ENCODE measurements around the gene AASDH. TPM values are rescaled to one million over a fixed set of nuclear protein-coding genes. Genes with fewer than 3 reads are reported as not detected.

The AASDH gene
- total RNA-seq, 4 donors from 2014 or later = 8.1 to 10.5 (median 9.0) TPM

DNA sequence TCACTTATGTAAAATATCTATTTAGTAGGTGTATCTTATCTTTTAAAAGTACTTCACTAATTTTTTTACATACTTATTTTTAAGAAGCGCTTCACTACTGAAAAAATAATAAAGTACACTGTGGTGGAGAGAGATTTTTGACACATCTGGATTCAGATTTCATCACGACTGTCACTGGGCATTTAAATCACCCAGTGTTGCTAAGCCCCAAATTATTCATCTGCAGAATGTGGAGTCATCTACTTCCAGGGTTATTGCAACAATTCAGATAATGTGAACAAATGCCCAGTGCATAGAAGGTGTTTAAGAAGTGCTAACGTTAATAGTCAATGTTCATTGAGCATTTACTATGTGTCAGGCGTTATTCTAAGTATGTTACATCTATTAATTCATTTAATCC, 41.8 kb downstream of the AASDH start:
- H3K4me3 ChIP-seq (ENCODE audit: low read depth, poor library complexity, severe bottlenecking) = no peak overlapping the region
- intact Hi-C loops (cut with DNase I; ENCODE audit: low total_unique reads) = no loop called here
- TF ChIP-seq, protein P1, sequence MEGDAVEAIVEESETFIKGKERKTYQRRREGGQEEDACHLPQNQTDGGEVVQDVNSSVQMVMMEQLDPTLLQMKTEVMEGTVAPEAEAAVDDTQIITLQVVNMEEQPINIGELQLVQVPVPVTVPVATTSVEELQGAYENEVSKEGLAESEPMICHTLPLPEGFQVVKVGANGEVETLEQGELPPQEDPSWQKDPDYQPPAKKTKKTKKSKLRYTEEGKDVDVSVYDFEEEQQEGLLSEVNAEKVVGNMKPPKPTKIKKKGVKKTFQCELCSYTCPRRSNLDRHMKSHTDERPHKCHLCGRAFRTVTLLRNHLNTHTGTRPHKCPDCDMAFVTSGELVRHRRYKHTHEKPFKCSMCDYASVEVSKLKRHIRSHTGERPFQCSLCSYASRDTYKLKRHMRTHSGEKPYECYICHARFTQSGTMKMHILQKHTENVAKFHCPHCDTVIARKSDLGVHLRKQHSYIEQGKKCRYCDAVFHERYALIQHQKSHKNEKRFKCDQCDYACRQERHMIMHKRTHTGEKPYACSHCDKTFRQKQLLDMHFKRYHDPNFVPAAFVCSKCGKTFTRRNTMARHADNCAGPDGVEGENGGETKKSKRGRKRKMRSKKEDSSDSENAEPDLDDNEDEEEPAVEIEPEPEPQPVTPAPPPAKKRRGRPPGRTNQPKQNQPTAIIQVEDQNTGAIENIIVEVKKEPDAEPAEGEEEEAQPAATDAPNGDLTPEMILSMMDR (IDR thresholded peaks at IDR 0.05) = no peak
- TF ChIP-seq POLR2A (IDR thresholded peaks at IDR 0.05) = no peak
- 88 to 91% methylated on average over 4 of the region's 4 CpGs for WGBS, 2 donors
- DNase-seq (ENCODE audit: low spot score in 2 of 2) = no peak

DNA sequence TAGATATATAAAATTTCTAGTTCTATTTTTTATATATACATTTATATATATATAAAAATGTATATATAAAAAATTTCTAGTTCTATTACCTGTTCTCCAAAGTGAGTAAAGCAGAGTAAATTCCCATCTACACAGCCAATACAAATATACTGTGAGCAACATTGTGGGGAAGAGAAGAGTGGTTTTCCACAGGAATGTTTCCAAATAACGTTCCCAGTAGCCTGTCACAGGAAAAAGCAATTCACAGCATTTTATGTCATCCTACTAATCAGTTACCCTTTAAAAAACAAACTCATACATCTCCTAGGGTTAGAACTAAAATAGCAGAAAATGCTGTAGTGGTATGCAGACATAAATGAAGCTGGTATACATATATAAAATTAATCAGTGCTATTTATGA, 44.5 kb downstream of the AASDH start:
- H3K4me3 ChIP-seq (ENCODE audit: low read depth, poor library complexity, severe bottlenecking) = no peak overlapping the region
- intact Hi-C loops (cut with DNase I; ENCODE audit: low total_unique reads) = no loop called here
- TF ChIP-seq POLR2A (IDR thresholded peaks at IDR 0.05) = no peak
- TF ChIP-seq, protein P1 (IDR thresholded peaks at IDR 0.05) = no peak
- DNase-seq (ENCODE audit: low spot score in 2 of 2) = no peak
- WGBS, 2 donors = 34 to 43% methylated on average over 1 of the region's 1 CpG

DNA sequence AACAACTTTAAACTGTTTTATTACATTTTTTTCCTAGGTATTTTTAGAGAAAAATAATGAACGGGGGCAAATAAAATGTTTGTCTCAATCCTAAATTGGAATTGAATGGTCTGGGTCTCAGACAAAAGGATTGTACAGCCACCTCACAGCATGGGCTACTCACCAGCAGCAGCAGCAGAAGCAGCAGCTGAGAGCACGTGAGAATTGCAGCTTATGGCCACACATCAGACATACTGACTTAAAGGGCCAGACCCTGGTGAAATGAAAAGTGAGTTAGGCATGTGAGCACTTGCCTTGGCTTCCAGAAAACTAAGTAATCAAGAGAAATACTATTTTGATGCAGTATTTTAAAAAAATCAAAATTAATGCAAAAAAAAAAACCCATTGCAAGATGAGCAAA, 56.6 kb downstream of the AASDH start:
- TF ChIP-seq, protein P1 (IDR thresholded peaks at IDR 0.05) = no peak
- no peak for TF ChIP-seq POLR2A (IDR thresholded peaks at IDR 0.05)
- 40 to 58% methylated on average over 2 of the region's 2 CpGs for WGBS, 2 donors
- DNase-seq (ENCODE audit: low spot score in 2 of 2) = no peak
- H3K4me3 ChIP-seq (ENCODE audit: low read depth, poor library complexity, severe bottlenecking) = no peak overlapping the region
- intact Hi-C loops (cut with DNase I; ENCODE audit: low total_unique reads) = no loop called here

DNA sequence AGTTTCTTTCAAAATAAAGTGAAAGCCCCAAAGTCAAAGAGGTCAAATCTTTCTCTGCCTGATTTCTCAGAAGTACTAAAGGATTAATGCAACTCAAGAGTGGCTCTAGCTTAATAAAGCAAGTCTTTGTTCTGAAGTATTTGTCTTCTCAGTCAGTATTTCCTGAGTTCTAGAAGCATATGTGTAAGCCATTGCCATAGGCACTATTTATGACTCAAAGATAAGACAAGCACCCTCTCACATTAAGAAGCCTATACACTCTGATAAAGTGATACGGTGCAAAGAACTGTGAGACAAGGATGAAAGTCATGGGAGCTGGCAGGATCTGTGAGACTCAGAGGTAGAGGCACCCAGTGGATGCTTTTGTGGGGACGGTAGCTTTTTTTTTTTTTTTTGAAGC, 60.9 kb downstream of the AASDH start:
- no peak for DNase-seq (ENCODE audit: low spot score in 2 of 2)
- TF ChIP-seq, protein P1 (IDR thresholded peaks at IDR 0.05) = no peak
- TF ChIP-seq POLR2A (IDR thresholded peaks at IDR 0.05) = no peak
- WGBS, 2 donors = 70 to 71% methylated on average over 2 of the region's 2 CpGs
- intact Hi-C loops (cut with DNase I; ENCODE audit: low total_unique reads) = no loop called here
- H3K4me3 ChIP-seq (ENCODE audit: low read depth, poor library complexity, severe bottlenecking) = no peak overlapping the region

DNA sequence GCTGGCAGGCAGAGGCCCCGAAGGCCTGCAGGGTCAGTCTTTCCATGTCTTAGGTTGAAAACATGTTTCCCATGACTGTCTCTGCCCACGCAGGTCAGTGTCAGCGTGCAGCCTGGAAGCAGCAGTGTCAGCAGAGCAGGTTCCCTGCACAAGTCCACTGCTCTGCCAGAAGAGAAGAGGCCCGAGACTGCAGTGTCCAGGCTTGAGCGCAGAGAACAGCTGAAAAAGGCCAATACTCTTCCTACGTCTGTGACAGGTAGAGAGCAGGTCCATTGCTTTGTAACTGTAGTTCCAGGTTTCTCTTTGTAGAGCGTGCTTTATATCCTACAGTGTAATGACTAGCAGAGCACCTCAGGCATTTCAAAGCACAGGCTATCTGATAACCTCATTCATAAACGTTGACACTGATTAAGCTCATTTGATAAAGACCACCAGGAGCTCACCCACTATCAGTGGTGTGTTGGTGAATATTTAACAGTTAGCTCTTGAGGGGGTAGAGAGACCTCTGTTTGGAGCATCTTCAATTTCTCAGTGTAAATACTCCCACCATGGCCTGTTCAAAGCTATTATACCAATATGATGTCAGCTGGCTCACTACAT, 63.2 kb downstream of the AASDH start:
- TF ChIP-seq POLR2A (IDR thresholded peaks at IDR 0.05) = no peak
- no peak for DNase-seq (ENCODE audit: low spot score in 2 of 2)
- intact Hi-C loops (cut with DNase I; ENCODE audit: low total_unique reads) = no loop called here
- H3K4me3 ChIP-seq (ENCODE audit: low read depth, poor library complexity, severe bottlenecking) = no peak overlapping the region
- WGBS, 2 donors = 87 to 90% methylated on average over 8 of the region's 8 CpGs

DNA sequence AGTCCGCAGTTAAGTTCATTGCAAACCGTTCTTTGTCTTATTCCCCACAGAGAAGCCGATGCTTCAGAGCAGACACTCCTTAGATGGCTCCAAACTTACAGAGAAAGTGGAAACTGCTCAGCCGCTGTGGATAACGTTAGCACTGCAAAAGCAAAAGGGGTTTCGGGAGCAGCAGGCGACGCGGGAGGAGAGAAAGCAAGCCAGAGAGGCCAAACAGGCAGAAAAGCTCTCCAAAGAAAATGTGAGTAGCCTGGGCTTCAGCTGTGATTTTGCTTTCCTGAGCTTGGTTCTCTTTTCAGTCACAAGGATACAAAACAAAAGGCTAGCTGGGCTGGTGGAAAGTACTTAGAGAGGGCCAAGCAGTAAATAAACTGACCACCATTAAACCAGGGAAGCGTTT, 64.0 kb downstream of the AASDH start:
- WGBS, 2 donors = 81 to 85% methylated on average over 10 of the region's 10 CpGs
- H3K4me3 ChIP-seq (ENCODE audit: low read depth, poor library complexity, severe bottlenecking) = no peak overlapping the region
- TF ChIP-seq POLR2A (IDR thresholded peaks at IDR 0.05) = no peak
- TF ChIP-seq, protein P1 (IDR thresholded peaks at IDR 0.05) = no peak
- no peak for DNase-seq (ENCODE audit: low spot score in 2 of 2)
- intact Hi-C loops (cut with DNase I; ENCODE audit: low total_unique reads) = no loop called here
